IPS-20b (cell line): ENCODE measurements around the gene NTHL1.

Source experiments
- H3K27ac ChIP-seq: one replicate; pipeline ENCODE4 v1.5.1; 2013; ENCODE audit warnings: low read length
- H3K27me3 ChIP-seq: 2 replicates; pipeline ENCODE4 v1.6.1; 2013; ENCODE audit warnings: mild to moderate bottlenecking, low read length, inconsistent platforms; ENCODE audit not compliant: insufficient read depth
- H3K36me3 ChIP-seq: 2 replicates; pipeline ENCODE4 v1.6.1; 2013; ENCODE audit warnings: low read depth, mild to moderate bottlenecking, inconsistent platforms, low read length, moderate library complexity; ENCODE audit not compliant: insufficient read depth
- H3K4me1 ChIP-seq: 2 replicates; pipeline ENCODE4 v1.6.1; 2013; ENCODE audit warnings: mild to moderate bottlenecking, control low read depth, inconsistent platforms, low read length, moderate library complexity; ENCODE audit not compliant: insufficient read depth
- H3K4me3 ChIP-seq: 2 replicates; pipeline ENCODE4 v1.5.1; 2013; ENCODE audit warnings: mild to moderate bottlenecking, low read length, inconsistent platforms
- H3K9ac ChIP-seq: 2 replicates; pipeline ENCODE4 v1.6.1; 2013; ENCODE audit warnings: low read depth, mild to moderate bottlenecking, inconsistent platforms, low read length, moderate library complexity
- H3K9me3 ChIP-seq: 2 replicates; pipeline ENCODE4 v1.6.1; 2013; ENCODE audit warnings: mild to moderate bottlenecking, low read depth, low read length, inconsistent platforms; ENCODE audit not compliant: insufficient read depth

The NTHL1 gene

GRCh38 chr16:2047330-2048115 lies at the start of gene NTHL1, which contains the start of gene TSC2:
Gene NTHL1 (minus strand): TSS chr16:2047834. CDS start chr16:2047823, 11 bp downstream.
Gene TSC2 (plus strand): TSS chr16:2047985. CDS start chr16:2048616, 631 bp downstream.
- Histone ChIP-seq H3K36me3 (peaks cover 28% of the 10 kb centered on the region; the same call in 1 of the 2 replicates), H3K9me3 (no peaks in the 10 kb centered on the region), H3K27ac (no peak within 1 kb of the TSS), H3K9ac (peak within 1 kb of the TSS; percentile 86; the same call in 1 of the 2 replicates), H3K4me3 (peak within 1 kb of the TSS; percentile 89), H3K4me1 (peaks cover 4% of the 10 kb centered on the region; the same call in 1 of the 2 replicates), H3K27me3 (no peaks in the 10 kb centered on the region)

GRCh38 chr16:2096853-2097595 lies 49.4 kb upstream of the NTHL1 start:
- Histone ChIP-seq H3K9ac (no peak overlapping the region), H3K9me3 (no peaks in the 10 kb centered on the region), H3K27ac (no peak overlapping the region), H3K4me1 (no peaks in the 10 kb centered on the region; the same call in 1 of the 2 replicates), H3K4me3 (no peak overlapping the region), H3K27me3 (no peaks in the 10 kb centered on the region), H3K36me3 (0 out of 2 replicates have a peak, but pooled peaks cover 9% of the 10 kb centered on the region)

GRCh38 chr16:2095918-2096582 lies 48.4 kb upstream of the NTHL1 start:
- Histone ChIP-seq H3K27ac (no peak overlapping the region), H3K27me3 (no peaks in the 10 kb centered on the region), H3K4me1 (no peaks in the 10 kb centered on the region; the same call in 1 of the 2 replicates), H3K4me3 (no peak overlapping the region), H3K9me3 (no peaks in the 10 kb centered on the region), H3K9ac (no peak overlapping the region), H3K36me3 (0 out of 2 replicates have a peak, but pooled peaks cover 9% of the 10 kb centered on the region)

DNA sequence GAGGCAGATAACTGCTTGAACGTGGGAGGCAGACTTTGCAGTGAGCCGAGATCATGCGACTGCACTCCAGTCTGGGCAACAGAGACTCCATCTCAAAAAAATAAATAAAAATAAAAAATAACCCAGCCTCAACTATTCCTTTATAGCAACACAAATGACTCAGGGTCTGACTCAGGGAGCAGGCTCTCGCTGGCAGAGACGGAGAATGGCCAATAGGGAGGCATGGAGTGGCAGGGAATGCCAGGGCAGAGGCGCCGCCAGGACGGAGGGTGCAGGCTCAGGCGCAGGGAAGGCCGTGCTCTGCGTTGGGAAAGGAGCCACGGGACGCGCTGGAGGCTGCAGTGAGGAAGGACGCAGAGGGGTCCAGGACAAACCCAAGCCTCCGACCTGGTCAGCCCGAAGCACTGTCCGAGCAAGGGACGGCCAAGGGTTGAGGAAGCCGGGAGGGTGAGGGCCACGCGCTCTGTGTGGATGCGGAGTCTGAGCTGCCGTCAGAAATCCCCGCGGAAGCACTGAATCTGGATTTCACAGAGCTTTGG lies 47.8 kb upstream of the NTHL1 start:
- no peaks in the 10 kb centered on the region for H3K9me3 ChIP-seq
- H3K36me3 ChIP-seq, result 0 out of 2 replicates have a peak, but pooled peaks cover 9% of the 10 kb centered on the region
- H3K27me3 ChIP-seq, result no peaks in the 10 kb centered on the region
- no peak overlapping the region for H3K27ac ChIP-seq
- no peak overlapping the region for H3K9ac ChIP-seq
- H3K4me1 ChIP-seq, result no peaks in the 10 kb centered on the region; the same call in 1 of the 2 replicates
- no peak overlapping the region for H3K4me3 ChIP-seq

- no peak overlapping the region for H3K4me3 ChIP-seq
- no peaks in the 10 kb centered on the region; the same call in 1 of the 2 replicates for H3K4me1 ChIP-seq
- H3K27me3 ChIP-seq, result no peaks in the 10 kb centered on the region
- H3K27ac ChIP-seq, result no peak overlapping the region
- no peaks in the 10 kb centered on the region for H3K9me3 ChIP-seq
- H3K36me3 ChIP-seq, result 0 out of 2 replicates have a peak, but pooled peaks cover 12% of the 10 kb centered on the region
- no peak overlapping the region for H3K9ac ChIP-seq
These were observed 46.2 kb upstream of the NTHL1 start for GRCh38 chr16:2093793-2094192.

DNA sequence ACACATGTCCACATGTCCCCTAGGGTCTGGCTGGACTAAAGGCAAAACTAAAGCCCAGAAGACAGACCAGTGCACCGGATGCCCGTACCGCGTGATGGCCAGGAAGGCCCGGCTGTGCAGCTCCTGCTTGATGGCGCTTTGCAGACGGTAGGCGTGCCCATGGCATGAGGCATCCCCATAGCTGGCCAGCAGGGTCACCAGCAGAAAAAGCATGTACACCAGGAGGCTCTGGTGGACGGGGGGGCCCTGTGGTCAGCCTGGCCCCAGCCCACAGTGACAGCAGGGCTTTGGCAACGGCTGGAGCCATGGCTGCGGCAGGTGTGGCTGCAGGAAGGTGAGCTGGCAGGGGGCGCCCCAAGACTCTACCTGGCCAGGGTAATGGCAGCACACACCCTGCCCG lies 45.2 kb upstream of the NTHL1 start:
- H3K27me3 ChIP-seq, result no peaks in the 10 kb centered on the region
- 0 out of 2 replicates have a peak, but pooled peaks cover 17% of the 10 kb centered on the region for H3K36me3 ChIP-seq
- no peak overlapping the region for H3K4me3 ChIP-seq
- H3K4me1 ChIP-seq, result no peaks in the 10 kb centered on the region; the same call in 1 of the 2 replicates
- no peaks in the 10 kb centered on the region for H3K9me3 ChIP-seq
- no peak overlapping the region for H3K27ac ChIP-seq
- H3K9ac ChIP-seq, result no peak overlapping the region

DNA sequence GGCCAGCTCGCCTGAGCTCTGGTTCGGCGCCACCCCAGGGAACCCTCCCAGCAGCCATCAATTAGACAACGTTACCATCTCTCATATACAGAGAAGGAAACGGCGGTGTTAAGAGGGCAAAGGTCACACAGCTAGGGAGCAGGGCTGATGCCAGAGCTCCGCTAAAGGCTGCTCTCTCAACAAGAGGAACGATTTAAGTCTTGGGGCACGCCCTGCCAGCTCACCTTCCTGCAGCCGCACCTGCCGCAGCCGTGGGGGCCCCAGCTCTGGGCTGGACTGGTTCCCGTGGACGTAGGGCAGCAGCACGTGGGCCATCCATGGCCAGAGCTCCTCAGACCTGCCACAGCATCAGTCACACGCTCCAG lies 44.6 kb upstream of the NTHL1 start:
- no peaks in the 10 kb centered on the region; the same call in 1 of the 2 replicates for H3K4me1 ChIP-seq
- no peaks in the 10 kb centered on the region for H3K9me3 ChIP-seq
- H3K36me3 ChIP-seq, result 0 out of 2 replicates have a peak, but pooled peaks cover 17% of the 10 kb centered on the region
- H3K27me3 ChIP-seq, result no peaks in the 10 kb centered on the region
- no peak overlapping the region for H3K9ac ChIP-seq
- H3K27ac ChIP-seq, result no peak overlapping the region
- H3K4me3 ChIP-seq, result peak overlapping the region; percentile 68; the same call in 1 of the 2 replicates

DNA sequence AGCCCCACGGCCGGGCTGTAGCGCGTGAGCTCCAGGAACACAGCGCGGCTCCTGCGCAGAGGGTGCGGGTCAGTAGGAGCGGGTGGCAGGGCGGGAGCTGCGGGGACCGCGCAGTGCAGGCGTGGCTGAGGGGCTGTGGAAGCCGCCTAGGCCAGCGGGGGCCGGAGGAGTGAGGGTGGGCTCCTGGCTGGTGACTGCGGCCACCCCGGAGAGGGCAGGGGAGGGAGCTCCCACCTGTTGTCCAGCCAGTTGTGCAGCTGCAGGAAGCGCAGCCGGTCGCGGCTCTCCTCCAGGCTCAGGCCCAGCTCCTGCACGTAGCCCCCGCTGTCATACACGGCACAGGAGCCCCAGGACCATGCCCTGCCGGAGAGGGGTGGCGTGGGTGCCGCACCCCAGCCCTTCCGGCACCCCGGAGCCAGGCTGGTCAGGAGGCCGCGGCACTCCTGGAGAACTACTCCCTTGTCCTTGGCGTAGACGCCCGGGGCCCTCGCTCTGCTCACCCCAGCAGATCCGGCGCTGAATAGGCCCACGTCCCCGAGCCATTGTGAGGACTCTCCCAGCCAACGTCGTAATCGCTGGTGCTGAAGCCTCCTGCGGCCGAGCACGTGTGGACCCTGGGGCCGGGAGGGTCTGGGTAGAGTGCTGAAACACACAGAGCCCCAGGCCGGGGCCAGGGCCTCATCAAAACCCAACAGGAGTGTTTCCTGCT lies 44.1 kb upstream of the NTHL1 start:
- Histone ChIP-seq H3K4me3 (peak overlapping the region; percentile 68), H3K4me1 (no peaks in the 10 kb centered on the region; the same call in 1 of the 2 replicates), H3K9me3 (no peaks in the 10 kb centered on the region), H3K27me3 (no peaks in the 10 kb centered on the region), H3K9ac (no peak overlapping the region), H3K27ac (no peak overlapping the region), H3K36me3 (peaks cover 20% of the 10 kb centered on the region; the same call in 1 of the 2 replicates)

GRCh38 chr16:2090777-2091546 lies 43.3 kb upstream of the NTHL1 start:
- peaks cover 20% of the 10 kb centered on the region; the same call in 1 of the 2 replicates for H3K36me3 ChIP-seq
- H3K9ac ChIP-seq, result no peak overlapping the region
- no peaks in the 10 kb centered on the region for H3K27me3 ChIP-seq
- no peaks in the 10 kb centered on the region; the same call in 1 of the 2 replicates for H3K4me1 ChIP-seq
- H3K9me3 ChIP-seq, result no peaks in the 10 kb centered on the region
- H3K27ac ChIP-seq, result no peak overlapping the region
- peak overlapping the region; percentile 68; the same call in 1 of the 2 replicates for H3K4me3 ChIP-seq

DNA sequence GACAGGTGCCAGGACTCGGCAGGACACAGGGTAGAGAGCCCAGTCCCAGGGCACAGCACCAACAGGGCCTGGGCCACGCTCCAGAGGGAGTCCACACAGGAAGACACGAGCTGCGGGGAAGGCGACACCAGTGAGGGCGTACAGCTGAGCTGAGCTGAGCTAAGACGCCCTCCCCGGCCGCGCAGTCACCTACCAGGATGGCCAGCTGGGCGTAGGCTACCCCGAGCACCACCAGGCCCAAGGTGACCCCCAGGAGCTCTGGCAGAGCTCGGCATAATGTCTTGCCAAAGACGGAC lies 42.8 kb upstream of the NTHL1 start:
- Histone ChIP-seq H3K9me3 (no peaks in the 10 kb centered on the region), H3K4me3 (peak overlapping the region; percentile 65; the same call in 1 of the 2 replicates), H3K36me3 (peaks cover 15% of the 10 kb centered on the region; the same call in 1 of the 2 replicates)

More for the DNA sequence above, 42.8 kb upstream of the NTHL1 start:
- no peaks in the 10 kb centered on the region for H3K27me3 ChIP-seq
- H3K27ac ChIP-seq, result no peak overlapping the region
- no peak overlapping the region for H3K9ac ChIP-seq
- H3K4me1 ChIP-seq, result no peaks in the 10 kb centered on the region; the same call in 1 of the 2 replicates
